PC-3 (cell line): Measurements from ENCODE around the gene CA5A.

Experiments used
- CTCF ChIP-seq: fragments of 300-600 bp; sonication (generic); conservative IDR thresholded peaks from 2 replicates; pipeline ENCODE4 v1.5.1; 2017; ENCODE audit warnings: antibody characterized with exemption, low read depth, mild to moderate bottlenecking, low read length
- EZH2 ChIP-seq: fragments of 300-600 bp; sonication (generic); IDR thresholded peaks from one replicate; pipeline ENCODE4 v1.6.1; 2017; ENCODE audit warnings: antibody characterized with exemption, mild to moderate bottlenecking, low read length; ENCODE audit not compliant: unreplicated experiment

- TF ChIP-seq EZH2 (no peak), CTCF (no peak)
These were observed 17.2 kb upstream of the CA5A start for GRCh38 chr16:87953308-87954215.
